GM10266 (cell line): ENCODE results near the gene CDH2.

ENCODE experiments used
- DNase-seq: peaks from one replicate; pipeline ENCODE4 v3.0.0; 2012; ENCODE audit errors: extremely low spot score
- TF ChIP-seq, protein P1 (sequence below): IDR thresholded peaks from 2 replicates; pipeline ENCODE4 v1.5.1; 2012; ENCODE audit warnings: mild to moderate bottlenecking, low read depth; ENCODE audit not compliant: control insufficient read depth, insufficient read depth; ENCODE audit errors: missing control alignments

CDH2 gene

GRCh38 chr18:28075501-28075900 lies 101.4 kb downstream of the CDH2 start:
- DNase-seq, result no peak
- TF ChIP-seq, protein P1, sequence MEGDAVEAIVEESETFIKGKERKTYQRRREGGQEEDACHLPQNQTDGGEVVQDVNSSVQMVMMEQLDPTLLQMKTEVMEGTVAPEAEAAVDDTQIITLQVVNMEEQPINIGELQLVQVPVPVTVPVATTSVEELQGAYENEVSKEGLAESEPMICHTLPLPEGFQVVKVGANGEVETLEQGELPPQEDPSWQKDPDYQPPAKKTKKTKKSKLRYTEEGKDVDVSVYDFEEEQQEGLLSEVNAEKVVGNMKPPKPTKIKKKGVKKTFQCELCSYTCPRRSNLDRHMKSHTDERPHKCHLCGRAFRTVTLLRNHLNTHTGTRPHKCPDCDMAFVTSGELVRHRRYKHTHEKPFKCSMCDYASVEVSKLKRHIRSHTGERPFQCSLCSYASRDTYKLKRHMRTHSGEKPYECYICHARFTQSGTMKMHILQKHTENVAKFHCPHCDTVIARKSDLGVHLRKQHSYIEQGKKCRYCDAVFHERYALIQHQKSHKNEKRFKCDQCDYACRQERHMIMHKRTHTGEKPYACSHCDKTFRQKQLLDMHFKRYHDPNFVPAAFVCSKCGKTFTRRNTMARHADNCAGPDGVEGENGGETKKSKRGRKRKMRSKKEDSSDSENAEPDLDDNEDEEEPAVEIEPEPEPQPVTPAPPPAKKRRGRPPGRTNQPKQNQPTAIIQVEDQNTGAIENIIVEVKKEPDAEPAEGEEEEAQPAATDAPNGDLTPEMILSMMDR, result no peak

DNA sequence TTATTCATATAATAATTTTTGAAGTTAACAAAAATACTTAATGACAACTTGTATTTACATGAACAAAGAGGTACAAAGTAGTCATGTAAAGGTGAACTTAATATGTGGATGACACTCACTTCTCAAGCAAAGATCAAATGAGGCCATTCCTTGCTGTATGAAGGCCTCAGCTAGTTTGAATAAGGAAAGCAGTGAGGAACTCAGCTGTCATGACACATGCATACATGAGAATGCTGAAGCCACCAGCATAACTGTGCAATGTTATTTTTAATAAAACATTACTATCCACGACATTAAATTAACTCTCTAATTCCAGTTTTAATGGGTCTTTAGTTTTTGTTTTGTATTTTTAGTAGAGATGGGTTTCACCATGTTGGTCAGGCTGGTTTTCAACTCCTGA lies 102.9 kb downstream of the CDH2 start:
- DNase-seq, result no peak
- TF ChIP-seq, protein P1, result no peak

- TF ChIP-seq, protein P1, result no peak
- DNase-seq, result no peak
These were observed 103.3 kb downstream of the CDH2 start for GRCh38 chr18:28073658-28074057.

DNA sequence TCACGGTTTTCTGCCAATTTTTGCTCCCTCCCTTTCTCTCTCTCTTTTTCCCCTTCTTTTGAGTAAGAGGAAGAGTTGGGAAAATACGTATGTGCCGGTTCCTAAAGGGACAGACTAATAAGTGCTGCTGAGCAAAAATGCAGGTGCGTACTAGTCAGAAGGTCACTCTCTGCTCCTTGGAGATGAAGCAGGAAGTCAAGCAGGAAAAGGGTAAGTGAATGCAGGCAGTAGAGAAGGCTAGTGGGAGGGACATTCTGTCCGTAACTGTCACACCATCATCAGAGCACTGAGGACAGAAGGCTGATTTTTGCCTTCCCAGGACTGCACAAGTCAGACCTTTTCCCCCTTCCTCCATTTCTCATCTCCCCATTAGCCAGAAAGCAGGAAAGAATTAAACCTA lies 105.7 kb downstream of the CDH2 start:
- TF ChIP-seq, protein P1, result no peak
- DNase-seq, result no peak

DNA sequence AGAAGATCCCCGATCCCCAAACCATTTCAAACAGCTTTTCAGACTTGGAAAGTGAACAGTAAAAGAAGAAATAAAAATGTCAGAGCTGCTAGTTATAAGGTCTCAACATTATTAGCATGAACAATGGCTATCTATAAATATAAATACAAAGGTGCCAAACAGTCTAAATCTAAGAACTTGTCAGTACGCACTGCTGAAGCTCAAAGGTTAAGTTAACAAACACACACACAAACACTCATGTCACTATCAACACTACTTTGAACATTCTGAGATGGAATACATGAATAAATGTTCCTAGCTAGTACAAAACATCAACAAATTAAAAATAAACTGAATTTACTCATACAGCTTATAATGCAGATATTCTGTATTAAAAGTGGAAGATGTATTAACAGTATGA lies 108.7 kb downstream of the CDH2 start:
- TF ChIP-seq, protein P1, result no peak
- no peak for DNase-seq

DNA sequence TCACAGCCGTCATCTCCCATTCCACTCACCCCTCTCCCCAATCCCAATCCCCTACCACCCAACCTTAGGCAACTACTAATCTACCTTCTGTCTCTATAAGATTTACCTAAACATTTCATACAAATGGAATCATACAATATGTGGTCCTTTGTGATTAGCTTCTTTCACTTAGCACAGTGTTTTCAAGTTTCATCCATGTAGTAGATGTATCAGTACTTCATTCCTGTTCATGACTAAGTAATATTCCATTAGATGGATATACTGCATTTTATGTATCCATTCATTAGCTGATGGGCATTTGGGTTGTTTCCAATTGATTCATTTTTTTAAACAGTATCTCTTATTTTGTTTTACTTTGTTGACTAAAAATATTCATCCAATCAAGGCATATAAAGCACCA lies 109.6 kb downstream of the CDH2 start:
- TF ChIP-seq, protein P1, result no peak

GRCh38 chr18:28065793-28066186 lies 111.1 kb downstream of the CDH2 start:
- no peak for DNase-seq
- TF ChIP-seq, protein P1, result no peak

More for the DNA sequence above, 109.6 kb downstream of the CDH2 start:
- no peak for DNase-seq
